Hippocampal formation (tissue), 2 donors: ENCODE data around the gene LCE2B.

Experiments
- DNase-seq, 2 donors: peaks; one replicate each; lab custom pipeline; 2025; lab: John Stamatoyannopoulos, UW

Gene LCE2B

GRCh38 chr1:152735648-152736047, 49.7 kb downstream of the LCE2B start:
- no peak for DNase-seq
